ENCODE data around the gene TRANK1. TPM values are rescaled to one million over a fixed set of nuclear protein-coding genes. Genes with fewer than 3 reads are reported as not detected.

The TRANK1 gene
- total RNA-seq, 1 donor from 2014 or later, result 5.9 TPM

GRCh38 chr3:36803091-36803791 is 141.6 kb downstream of the TRANK1 start:
- no peak for DNase-seq (ENCODE audit: low read depth in 2 of 2)

- DNase-seq (ENCODE audit: low read depth in 2 of 2), result no peak
Measured at GRCh38 chr3:36800533-36801116, 144.2 kb downstream of the TRANK1 start.

- peak in 1 of 2 donors; percentile 3 for DNase-seq (ENCODE audit: low read depth in 2 of 2)
Measured at GRCh38 chr3:36796881-36797280, 148.0 kb downstream of the TRANK1 start.

GRCh38 chr3:36796161-36796560 is 148.7 kb downstream of the TRANK1 start:
- DNase-seq (ENCODE audit: low read depth in 2 of 2), result no peak

- DNase-seq (ENCODE audit: low read depth in 2 of 2), result no peak
Measured at GRCh38 chr3:36795622-36796021, 149.2 kb downstream of the TRANK1 start.

- DNase-seq (ENCODE audit: low read depth in 2 of 2), result peak; percentile 5 to 50
Measured at GRCh38 chr3:36792342-36792741, 152.5 kb downstream of the TRANK1 start.

- no peak for DNase-seq (ENCODE audit: low read depth in 2 of 2)
Measured at GRCh38 chr3:36790765-36791164, 154.1 kb downstream of the TRANK1 start.

GRCh38 chr3:36786921-36787890 is 157.6 kb downstream of the TRANK1 start:
- no peak for DNase-seq (ENCODE audit: low read depth in 2 of 2)

- no peak for DNase-seq (ENCODE audit: low read depth in 2 of 2)
Measured at GRCh38 chr3:36784138-36784635, 160.7 kb downstream of the TRANK1 start.

GRCh38 chr3:36777424-36778218 is 167.2 kb downstream of the TRANK1 start:
- DNase-seq (ENCODE audit: low read depth in 2 of 2), result no peak

Other genes with a start within 250 kb of the TRANK1 start
- not detected in 2 replicates for gene DCLK3, start 180.5 kb downstream of the TRANK1 start, total RNA-seq
- gene EPM2AIP1, start 48.1 kb upstream of the TRANK1 start, total RNA-seq, result 9.6 and 10.6 TPM in 2 replicates
- 31.7 and 32.7 TPM in 2 replicates for gene MLH1, start 48.5 kb upstream of the TRANK1 start, total RNA-seq
- gene LRRFIP2, start 229.5 kb upstream of the TRANK1 start, total RNA-seq, result 26.7 and 27.2 TPM in 2 replicates